Activated CD8-positive, alpha-beta T cell treated with anti-CD3 and anti-CD28 coated beads for 36 hours (primary cell): Measurements from ENCODE around the gene ZNF804B. TPM values are rescaled to one million over a fixed set of nuclear protein-coding genes. Genes with fewer than 3 reads are reported as not detected.

Source experiments
- ATAC-seq: fragments of 200-7000 bp; cut with Tn5 transposase; one replicate; pipeline ENCODE4 v1.10.0; 2021; ENCODE audit warnings: mild to moderate bottlenecking, moderate library complexity
- CTCF ChIA-PET: fragments of 350-600 bp; sonication (Branson Sonifier 250); formaldehyde crosslinking; loops from one replicate; lab custom pipeline; 2021; ENCODE audit warnings: antibody characterized with exemption; lab: Charles Lee
- POLR2A ChIA-PET: fragments of 350-600 bp; sonication (Branson Sonifier 250); formaldehyde crosslinking; loops from one replicate; lab custom pipeline; 2021; ENCODE audit warnings: antibody characterized with exemption; lab: Charles Lee
- DNase-seq: peaks from one replicate; pipeline ENCODE4 v3.0.0-alpha.2; 2020
- H3K27ac Mint-ChIP-seq: one replicate; pipeline ENCODE4 v1.8.0; 2021; ENCODE audit warnings: mild to moderate bottlenecking, mixed read lengths
- H3K27me3 Mint-ChIP-seq: one replicate; pipeline ENCODE4 v1.8.0; 2021; ENCODE audit warnings: mixed read lengths
- H3K36me3 Mint-ChIP-seq: one replicate; pipeline ENCODE4 v1.8.0; 2021; ENCODE audit warnings: low read depth, mixed read lengths
- H3K4me1 Mint-ChIP-seq: one replicate; pipeline ENCODE4 v1.8.0; 2021; ENCODE audit warnings: low read depth, mixed read lengths
- H3K4me3 Mint-ChIP-seq: one replicate; pipeline ENCODE4 v1.8.0; 2021; ENCODE audit warnings: mild to moderate bottlenecking, moderate library complexity, mixed read lengths
- H3K9me3 Mint-ChIP-seq: one replicate; pipeline ENCODE4 v1.8.0; 2021; ENCODE audit warnings: mixed read lengths
- CTCF ChIP-seq: fragments of 200-600 bp; IDR thresholded peaks from one replicate; pipeline ENCODE4 v1.8.0; 2022; ENCODE audit warnings: antibody characterized with exemption, mild to moderate bottlenecking
- intact Hi-C: fragments of 100-400 bp; cut with micrococcal nuclease; formaldehyde crosslinking; loops from one replicate; pipeline ENCODE4 v1.10.0; 2022
- total RNA-seq, 2 experiments: library from RNA; stranded (reverse); gene quantifications; one replicate each; pipeline ENCODE4 v1.2.3, GENCODE V29; 2021

ZNF804B gene
- total RNA-seq, 2 experiments from 2014 or later, result not detected

GRCh38 chr7:89129600-89130375 lies 370.3 kb downstream of the ZNF804B start:
- Mint-ChIP-seq H3K27me3 (no peaks in the 10 kb centered on the region), H3K36me3 (no peaks in the 10 kb centered on the region), H3K27ac (no peak overlapping the region), H3K4me1 (no peaks in the 10 kb centered on the region), H3K4me3 (no peak overlapping the region), H3K9me3 (no peaks in the 10 kb centered on the region)
- no peak for TF ChIP-seq CTCF
- ATAC-seq (no peak), DNase-seq (no peak)
- ChIA-PET CTCF (no interaction called here), POLR2A (no interaction called here)
- intact Hi-C loops, result no loop called here

GRCh38 chr7:89133357-89133756 lies 373.9 kb downstream of the ZNF804B start:
- Mint-ChIP-seq H3K4me1 (no peaks in the 10 kb centered on the region), H3K4me3 (no peak overlapping the region), H3K9me3 (peaks cover 3% of the 10 kb centered on the region), H3K27ac (no peak overlapping the region), H3K27me3 (no peaks in the 10 kb centered on the region), H3K36me3 (no peaks in the 10 kb centered on the region)
- no peak for TF ChIP-seq CTCF
- ChIA-PET CTCF (no interaction called here), POLR2A (no interaction called here)
- no peak for ATAC-seq
- no peak for DNase-seq
- intact Hi-C loops, result no loop called here

- intact Hi-C loops, result no loop called here
- H3K9me3 Mint-ChIP-seq, result peaks cover 4% of the 10 kb centered on the region
- ChIA-PET CTCF (no interaction called here), POLR2A (no interaction called here)
- no peak for ATAC-seq
- no peak overlapping the region for H3K4me3 Mint-ChIP-seq
- DNase-seq, result no peak
- no peaks in the 10 kb centered on the region for H3K27me3 Mint-ChIP-seq
- H3K36me3 Mint-ChIP-seq, result no peaks in the 10 kb centered on the region
- TF ChIP-seq CTCF, result no peak
- no peaks in the 10 kb centered on the region for H3K4me1 Mint-ChIP-seq
- no peak overlapping the region for H3K27ac Mint-ChIP-seq
Observed at GRCh38 chr7:89133819-89134218, 374.3 kb downstream of the ZNF804B start.

- CTCF ChIA-PET, result interaction anchor here (0.7 kb wide), 1 partner anchor 10 kb away, joined by 3 read pairs; no protein-coding TSS in a partner anchor
- intact Hi-C loops, result no loop called here
- H3K27me3 Mint-ChIP-seq, result no peaks in the 10 kb centered on the region
- H3K4me1 Mint-ChIP-seq, result no peaks in the 10 kb centered on the region
- H3K9me3 Mint-ChIP-seq, result no peaks in the 10 kb centered on the region
- ATAC-seq (no peak), DNase-seq (no peak)
- H3K27ac Mint-ChIP-seq, result no peak overlapping the region
- POLR2A ChIA-PET, result no interaction called here
- no peaks in the 10 kb centered on the region for H3K36me3 Mint-ChIP-seq
- no peak for TF ChIP-seq CTCF
- H3K4me3 Mint-ChIP-seq, result no peak overlapping the region
Observed at GRCh38 chr7:89145801-89146200, 386.3 kb downstream of the ZNF804B start.

GRCh38 chr7:89160107-89160506 lies 400.6 kb downstream of the ZNF804B start:
- intact Hi-C loops, result no loop called here
- TF ChIP-seq CTCF, result no peak
- ATAC-seq (no peak), DNase-seq (no peak)
- Mint-ChIP-seq H3K4me1 (no peaks in the 10 kb centered on the region), H3K36me3 (no peaks in the 10 kb centered on the region), H3K9me3 (no peaks in the 10 kb centered on the region), H3K27ac (no peak overlapping the region), H3K27me3 (peaks cover 4% of the 10 kb centered on the region), H3K4me3 (no peak overlapping the region)
- CTCF ChIA-PET, result no interaction called here
- POLR2A ChIA-PET, result no interaction called here
